IMR-90 (cell line): Measurements from ENCODE around the gene DOCK7. TPM values are rescaled to one million over a fixed set of nuclear protein-coding genes. Genes with fewer than 3 reads are reported as not detected.

ENCODE experiments used
- ATAC-seq: fragments of 200-7000 bp; cut with Tn5 transposase; 2 replicates; pipeline ENCODE4 v1.9.1; 2020; ENCODE audit warnings: low read depth, mild to moderate bottlenecking, moderate library complexity
- BruUV-seq: library from RNA; stranded (reverse); fragments of 400-500 nt; replicated peaks from 2 replicates; lab custom pipeline; 2021; lab: Mats Ljungman, UMichigan
- CTCF ChIA-PET: fragments of 300-600 bp; formaldehyde crosslinking; extraction: SDS; loops from one replicate; lab custom pipeline; 2021; ENCODE audit warnings: antibody characterized with exemption; lab: Yijun Ruan, JAX
- POLR2A ChIA-PET: fragments of 300-600 bp; sonication (Branson Sonifier 250); formaldehyde crosslinking; loops from one replicate; lab custom pipeline; 2022; ENCODE audit warnings: antibody characterized with exemption; ENCODE audit not compliant: unreplicated experiment; lab: Charles Lee
- DNase-seq: peaks from one replicate; pipeline ENCODE4 v3.0.0; 2013
- H2AFZ ChIP-seq: replicated peaks from 2 replicates; pipeline ENCODE3; 2013; ENCODE audit warnings: low read length, mild to moderate bottlenecking; ENCODE audit not compliant: poor library complexity
- H2AK5ac ChIP-seq: 2 replicates; pipeline ENCODE4 v1.6.1; 2013; ENCODE audit warnings: low read depth, low read length, inconsistent platforms
- H2AK9ac ChIP-seq: replicated peaks from 2 replicates; pipeline ENCODE3; 2013; ENCODE audit warnings: mild to moderate bottlenecking, low read depth, low read length, moderate library complexity; ENCODE audit not compliant: poor library complexity
- H2BK120ac ChIP-seq: 2 replicates; pipeline ENCODE4 v1.6.1; 2013; ENCODE audit warnings: low read depth, low read length, inconsistent platforms
- H2BK15ac ChIP-seq: 3 replicates; pipeline ENCODE4 v1.6.1; 2013; ENCODE audit warnings: low read depth, low read length, inconsistent platforms
- H2BK20ac ChIP-seq: 2 replicates; pipeline ENCODE4 v1.6.1; 2013; ENCODE audit warnings: low read depth, mild to moderate bottlenecking, inconsistent platforms, low read length, moderate library complexity
- H2BK5ac ChIP-seq: 2 replicates; pipeline ENCODE4 v1.6.1; 2013; ENCODE audit warnings: mild to moderate bottlenecking, low read depth, low read length, inconsistent platforms; ENCODE audit not compliant: poor library complexity, severe bottlenecking
- H3K14ac ChIP-seq: replicated peaks from 2 replicates; pipeline ENCODE4 v1.6.1; 2013; ENCODE audit warnings: low read depth, low read length, inconsistent platforms
- H3K18ac ChIP-seq: 2 replicates; pipeline ENCODE4 v1.6.1; 2013; ENCODE audit warnings: low read depth, low read length, control low read depth
- H3K23ac ChIP-seq: 2 replicates; pipeline ENCODE4 v1.6.1; 2013; ENCODE audit warnings: low read depth, low read length, inconsistent platforms
- H3K27ac ChIP-seq: 2 replicates; pipeline ENCODE4 v1.5.1; 2013; ENCODE audit warnings: mild to moderate bottlenecking, control low read depth, low read length; ENCODE audit not compliant: insufficient read depth
- H3K27me3 ChIP-seq: 2 replicates; pipeline ENCODE4 v1.6.1; 2013; ENCODE audit warnings: low read length; ENCODE audit not compliant: control insufficient read depth, insufficient read depth
- H3K36me3 ChIP-seq: 2 replicates; pipeline ENCODE4 v1.6.1; 2013; ENCODE audit warnings: low read length, mixed read lengths; ENCODE audit not compliant: control insufficient read depth, insufficient read depth
- H3K4ac ChIP-seq: 2 replicates; pipeline ENCODE4 v1.6.1; 2013; ENCODE audit warnings: low read depth, low read length, inconsistent platforms
- H3K4me1 ChIP-seq: 2 replicates; pipeline ENCODE4 v1.6.1; 2013; ENCODE audit warnings: low read length, mixed read lengths; ENCODE audit not compliant: control insufficient read depth, insufficient read depth
- H3K4me2 ChIP-seq: 2 replicates; pipeline ENCODE4 v1.6.1; 2013; ENCODE audit warnings: low read depth, mild to moderate bottlenecking, control low read depth, low read length, moderate library complexity
- H3K4me3 ChIP-seq: 2 replicates; pipeline ENCODE4 v1.5.1; 2013; ENCODE audit warnings: low read depth, mild to moderate bottlenecking, control low read depth, low read length, moderate library complexity; ENCODE audit not compliant: insufficient read depth
- H3K56ac ChIP-seq: 2 replicates; pipeline ENCODE4 v1.6.1; 2013; ENCODE audit warnings: low read length, inconsistent platforms; ENCODE audit not compliant: insufficient read depth; ENCODE audit errors: extremely low read depth
- H3K79me1 ChIP-seq, 2 experiments: 2 replicates each; pipeline ENCODE4 v1.6.1; 2013; ENCODE audit warnings: low read length in 2 of 2, inconsistent platforms in 1 of 2, low read depth in 1 of 2
- H3K9ac ChIP-seq: 2 replicates; pipeline ENCODE4 v1.6.1; 2013; ENCODE audit warnings: low read depth, low read length, control low read depth
- H3K9me1 ChIP-seq: 2 replicates; pipeline ENCODE4 v1.6.1; 2013; ENCODE audit warnings: low read length, inconsistent platforms; ENCODE audit not compliant: insufficient read depth
- H3K9me3 ChIP-seq: 2 replicates; pipeline ENCODE4 v1.6.1; 2013; ENCODE audit warnings: low read length; ENCODE audit not compliant: control insufficient read depth, insufficient read depth
- H4K20me1 ChIP-seq: 2 replicates; pipeline ENCODE4 v1.6.1; 2013; ENCODE audit warnings: low read length, inconsistent platforms; ENCODE audit not compliant: insufficient read depth
- H4K5ac ChIP-seq: 2 replicates; pipeline ENCODE4 v1.6.1; 2013; ENCODE audit warnings: mild to moderate bottlenecking, low read depth, low read length, control low read depth
- H4K8ac ChIP-seq, 2 experiments: 2 replicates each; pipeline ENCODE4 v1.6.1; 2013; ENCODE audit warnings: low read depth in 2 of 2, low read length in 2 of 2, control low read depth in 1 of 2, inconsistent platforms in 1 of 2
- H4K91ac ChIP-seq: 2 replicates; pipeline ENCODE4 v1.6.1; 2013; ENCODE audit warnings: low read depth, low read length, inconsistent platforms; ENCODE audit not compliant: insufficient read depth
- BHLHE40 ChIP-seq: fragments of 150-350 bp; IDR thresholded peaks from 2 replicates; pipeline ENCODE4 v1.6.1; 2016; ENCODE audit warnings: mild to moderate bottlenecking, low read depth, low read length
- CEBPB ChIP-seq: IDR thresholded peaks from 2 replicates; pipeline ENCODE4 v1.6.1; 2012; ENCODE audit warnings: low read depth, low read length, improper control_type of control experiment
- CHD1 ChIP-seq: IDR thresholded peaks from 2 replicates; pipeline ENCODE4 v1.6.1; 2012; ENCODE audit warnings: low read depth, low read length, improper control_type of control experiment
- CTCF ChIP-seq: conservative IDR thresholded peaks from 2 replicates; pipeline ENCODE4 v1.5.1; 2012; ENCODE audit warnings: mild to moderate bottlenecking, low read depth, low read length, improper control_type of control experiment
- ELK1 ChIP-seq: fragments of 150-350 bp; IDR thresholded peaks from 2 replicates; pipeline ENCODE4 v1.6.1; 2016; ENCODE audit warnings: low read depth, mild to moderate bottlenecking, low read length, moderate library complexity, borderline replicate concordance
- FOS ChIP-seq: fragments of 150-350 bp; IDR thresholded peaks from 2 replicates; pipeline ENCODE4 v1.6.1; 2016; ENCODE audit warnings: low read depth, low read length
- MAFK ChIP-seq: IDR thresholded peaks from 2 replicates; pipeline ENCODE4 v1.6.1; 2012; ENCODE audit warnings: low read depth, low read length, improper control_type of control experiment
- MAZ ChIP-seq: IDR thresholded peaks from 2 replicates; pipeline ENCODE4 v1.6.1; 2012; ENCODE audit warnings: low read depth, mild to moderate bottlenecking, low read length, improper control_type of control experiment, moderate library complexity, borderline replicate concordance
- MXI1 ChIP-seq: IDR thresholded peaks from 2 replicates; pipeline ENCODE4 v1.6.1; 2012; ENCODE audit warnings: low read depth, mild to moderate bottlenecking, low read length, moderate library complexity, borderline replicate concordance
- NFE2L2 ChIP-seq: fragments of 150-350 bp; IDR thresholded peaks from 2 replicates; pipeline ENCODE4 v1.6.1; 2016; ENCODE audit warnings: low read depth, mild to moderate bottlenecking, low read length
- POLR2A ChIP-seq: IDR thresholded peaks from 2 replicates; pipeline ENCODE4 v1.6.1; 2012; ENCODE audit warnings: mild to moderate bottlenecking, low read depth, low read length
- RCOR1 ChIP-seq: IDR thresholded peaks from 2 replicates; pipeline ENCODE4 v1.6.1; 2012; ENCODE audit warnings: mild to moderate bottlenecking, low read length, improper control_type of control experiment; ENCODE audit not compliant: insufficient replicate concordance
- RFX5 ChIP-seq: IDR thresholded peaks from 2 replicates; pipeline ENCODE4 v1.8.0; 2012; ENCODE audit warnings: low read depth, mild to moderate bottlenecking, low read length, moderate library complexity
- SMC3 ChIP-seq: fragments of 150-350 bp; IDR thresholded peaks from 2 replicates; pipeline ENCODE4 v1.6.1; 2016; ENCODE audit warnings: low read depth, mild to moderate bottlenecking, antibody characterized with exemption, low read length, moderate library complexity
- USF2 ChIP-seq: fragments of 150-350 bp; IDR thresholded peaks from 2 replicates; pipeline ENCODE4 v1.6.1; 2017; ENCODE audit warnings: mild to moderate bottlenecking, antibody characterized with exemption, low read length, low read depth
- WGBS, 2 experiments: methylation state at CpG; one replicate each; pipeline versions ENCODE4 v1.1.5 to v1.1.7; 2013; ENCODE audit warnings: missing lambda C conversion rate in 2 of 2; ENCODE audit not compliant: insufficient read length in 1 of 2; ENCODE audit errors: extremely low coverage in 2 of 2; 5-methylcytosine and 5-hydroxymethylcytosine counted together
- dilution Hi-C: fragments of 300-500 bp; cut with HindIII; formaldehyde crosslinking; loops from one replicate; pipeline ENCODE4 v1.14.3; 2018; ENCODE audit warnings: low sequenced_read_pairs; ENCODE audit not compliant: unreplicated experiment
- in situ Hi-C: fragments of 300-500 bp; cut with MboI; formaldehyde crosslinking; loops from 3 replicates; pipeline ENCODE4 v1.14.3; 2019; ENCODE audit warnings: low sequenced_read_pairs, inconsistent platforms, mixed read lengths
- intact Hi-C: fragments of 100-400 bp; cut with micrococcal nuclease; formaldehyde crosslinking; loops from 2 replicates; pipeline ENCODE4 v1.10.0; 2022
- polyA plus RNA-seq, 3 experiments: library from polyadenylated mRNA; depleted of rRNA; stranded (reverse); fragments of >200 nt; gene quantifications; 2 replicates each; pipeline ENCODE4 v1.2.3, GENCODE V29; 2012; ENCODE audit warnings: low replicate concordance in 1 of 3
- total RNA-seq: library from RNA; depleted of rRNA; stranded (reverse); fragments of >200 nt; gene quantifications from 2 replicates; pipeline ENCODE4 v1.2.3, GENCODE V29; 2012

Gene DOCK7
- total and polyA plus RNA-seq, 2 of the 4 experiments (the other 2 are of a cell fraction), result 38.0 to 97.7 TPM

GRCh38 chr1:62693123-62693522 is 4.9 kb upstream of the DOCK7 start:
- Histone ChIP-seq H2BK120ac (no peak overlapping the region), H3K14ac (no peak overlapping the region), H2AFZ (no peak overlapping the region), H4K91ac (no peak overlapping the region), H3K9me3 (no peaks in the 10 kb centered on the region), H3K9me1 (peaks cover 4% of the 10 kb centered on the region; the same call in 1 of the 2 replicates), H3K56ac (no peak overlapping the region), H2BK20ac (no peak overlapping the region), H3K4me3 (no peak overlapping the region), H3K4ac (no peak overlapping the region), H3K36me3 (no peaks in the 10 kb centered on the region), H4K5ac (no peak overlapping the region), H2BK15ac (no peak overlapping the region), H3K79me1 (peaks cover 10 to 18% of the 10 kb centered on the region in 2 experiments; a peak in 3 of 4 replicates), H3K4me2 (no peak overlapping the region), H4K20me1 (peaks cover 9% of the 10 kb centered on the region), H4K8ac (no peak overlapping the region), H3K23ac (no peak overlapping the region), H3K27ac (no peak overlapping the region), H3K18ac (no peak overlapping the region), H3K9ac (no peak overlapping the region), H3K4me1 (peaks cover 8% of the 10 kb centered on the region), H2AK5ac (no peak overlapping the region), H2BK5ac (no peak overlapping the region), H3K27me3 (no peaks in the 10 kb centered on the region), H2AK9ac (no peak overlapping the region)
- WGBS, 2 experiments, result no CpG with 5 or more reads among the region's 4 CpGs
- in situ Hi-C loops (no loop called here), dilution Hi-C loops (no loop called here), intact Hi-C loops (no loop called here)
- TF ChIP-seq CEBPB (no peak), MAZ (no peak), BHLHE40 (no peak), MAFK (no peak), ELK1 (no peak), CTCF (no peak), USF2 (no peak), NFE2L2 (no peak), RFX5 (no peak), CHD1 (no peak), SMC3 (no peak), MXI1 (no peak), POLR2A (no peak), FOS (no peak), RCOR1 (no peak)
- CTCF ChIA-PET, result no interaction called here
- no TSS peak for BruUV-seq
- ATAC-seq (no peak), DNase-seq (no peak)
- POLR2A ChIA-PET, result no interaction called here
